GM19240 (cell line): ENCODE data around the gene SEC14L2.
"Not testable (repeated sequence)": the region's sequence is repeated elsewhere in the genome, so short reads cannot be mapped to it uniquely, and the experiment has no call there.

Experiments
- DNase-seq: peaks from one replicate; pipeline ENCODE4 v3.0.0; 2011; ENCODE audit warnings: low spot score; ENCODE audit not compliant: insufficient read length

The SEC14L2 gene

GRCh38 chr22:30426388-30427353 is 29.9 kb downstream of the SEC14L2 start:
- DNase-seq: peak; percentile 45

GRCh38 chr22:30427871-30428270 is 31.1 kb downstream of the SEC14L2 start:
- no peak for DNase-seq

GRCh38 chr22:30429887-30430286 is 33.1 kb downstream of the SEC14L2 start:
- no peak for DNase-seq

- DNase-seq: no peak
Measured at GRCh38 chr22:30430933-30431332, 34.1 kb downstream of the SEC14L2 start.

- DNase-seq: no peak
Measured at GRCh38 chr22:30432096-30432495, 35.3 kb downstream of the SEC14L2 start.

- DNase-seq: no peak
Measured at GRCh38 chr22:30432520-30432919, 35.7 kb downstream of the SEC14L2 start.

- no peak for DNase-seq
Measured at GRCh38 chr22:30433227-30433626, 36.4 kb downstream of the SEC14L2 start.

- DNase-seq: no peak
Measured at GRCh38 chr22:30433773-30434172, 37.0 kb downstream of the SEC14L2 start.

- DNase-seq: no peak
Measured at GRCh38 chr22:30434843-30435242, 38.0 kb downstream of the SEC14L2 start.

GRCh38 chr22:30435674-30436126 is 38.9 kb downstream of the SEC14L2 start:
- peak; percentile 25 for DNase-seq

DNA sequence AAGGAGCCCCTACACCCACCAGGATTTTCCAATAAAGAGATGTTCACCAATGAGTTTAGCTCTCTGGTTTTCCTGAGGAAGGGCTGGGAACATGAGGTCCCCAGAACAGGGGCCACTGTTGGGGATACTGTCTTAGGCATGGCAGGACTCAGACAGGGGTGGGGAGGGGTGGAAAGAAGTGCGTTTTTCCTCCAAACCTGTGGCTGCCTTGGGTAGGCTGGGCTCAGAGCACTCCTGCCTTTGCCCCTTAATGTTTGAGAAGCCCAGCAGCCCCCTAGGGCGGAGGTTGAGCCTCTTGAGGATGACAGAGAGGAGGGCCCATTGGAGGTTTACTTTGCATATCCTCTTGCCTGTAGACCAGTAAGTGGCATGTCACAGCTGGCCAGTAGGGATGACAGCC is 39.4 kb downstream of the SEC14L2 start:
- DNase-seq: no peak

- no peak for DNase-seq
Measured at GRCh38 chr22:30438559-30438958, 41.7 kb downstream of the SEC14L2 start.

DNA sequence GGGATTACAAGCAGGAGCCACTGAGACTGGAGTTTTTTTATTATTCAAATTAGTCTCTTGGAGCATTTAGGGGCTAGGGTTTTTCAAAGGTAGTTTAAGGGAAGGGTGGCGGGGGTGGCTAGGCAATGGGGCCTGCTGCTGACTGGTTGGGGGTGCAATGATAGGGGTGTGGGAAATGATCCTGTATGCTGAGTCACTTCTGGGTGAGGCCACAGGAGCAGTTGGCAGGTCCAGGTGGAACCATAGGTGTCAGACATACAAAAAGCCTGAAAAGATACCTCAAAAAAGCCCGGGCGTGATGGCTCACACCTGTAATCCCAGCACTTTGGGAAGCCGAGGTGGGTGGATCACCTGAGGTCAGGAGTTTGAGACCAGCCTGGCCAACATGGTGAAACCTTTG is 42.4 kb downstream of the SEC14L2 start:
- no peak for DNase-seq

- no peak for DNase-seq
Measured at GRCh38 chr22:30439836-30440235, 43.0 kb downstream of the SEC14L2 start.

DNA sequence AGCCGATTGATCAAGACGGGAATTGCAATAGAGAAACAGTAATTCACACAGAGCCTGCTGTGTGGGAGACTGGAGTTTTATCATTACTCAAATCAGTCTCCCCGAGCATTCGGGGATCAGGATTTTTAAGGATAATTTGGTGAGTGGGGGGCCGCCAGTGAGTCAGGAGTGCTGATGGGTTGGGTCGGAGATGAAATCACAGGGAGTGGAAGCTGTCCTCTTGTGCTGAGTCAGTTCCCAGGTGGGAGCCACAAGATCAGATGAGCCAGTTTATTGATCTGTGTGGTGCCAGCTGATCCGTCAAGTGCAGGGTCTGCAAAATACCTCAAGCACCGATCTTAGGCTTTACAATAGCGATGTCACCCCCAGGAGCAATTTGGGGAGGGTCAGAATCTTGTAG is 44.3 kb downstream of the SEC14L2 start:
- no peak for DNase-seq

DNA sequence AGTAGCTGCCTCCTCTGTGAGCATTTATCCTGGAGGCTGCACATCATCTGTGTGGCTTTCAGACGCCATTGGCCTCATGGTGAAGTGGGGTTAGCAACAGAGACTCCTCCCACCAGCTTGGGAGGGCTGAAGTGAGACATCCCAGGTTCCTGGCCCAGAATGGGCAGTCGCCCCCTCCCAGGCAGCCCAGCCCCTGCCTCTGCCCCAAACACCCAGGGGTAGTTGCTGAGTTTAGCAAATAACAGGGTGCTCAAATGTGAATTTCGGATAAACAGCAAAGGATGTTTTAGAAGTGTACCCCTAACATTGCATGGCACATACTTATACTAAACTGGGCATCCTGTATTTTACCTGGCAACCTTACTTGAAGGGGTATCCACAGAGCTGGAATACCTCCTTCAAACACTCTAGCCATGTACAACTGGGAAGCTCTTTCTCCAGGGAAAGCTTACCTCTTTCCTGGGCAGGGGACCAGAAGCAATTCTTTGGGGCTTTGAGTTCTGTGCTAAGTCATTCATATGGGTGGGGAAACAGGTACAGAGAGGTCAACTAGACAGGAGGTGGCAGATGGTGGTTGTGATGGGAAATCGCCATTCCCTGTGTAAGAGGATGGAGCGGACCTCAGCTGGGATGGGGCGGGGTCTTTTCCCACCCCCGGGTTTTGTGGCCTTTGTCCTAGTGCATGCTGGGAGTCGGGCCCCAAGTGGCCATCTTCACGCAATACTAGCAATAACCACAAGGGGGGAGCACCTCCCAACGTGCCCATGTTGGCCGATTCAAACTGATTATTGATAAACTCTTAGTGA is 48.0 kb downstream of the SEC14L2 start:
- DNase-seq: peak; percentile 72

- no peak for DNase-seq
Measured at GRCh38 chr22:30445438-30446145, 48.8 kb downstream of the SEC14L2 start.

- DNase-seq: no peak
Measured at GRCh38 chr22:30447656-30448055, 50.8 kb downstream of the SEC14L2 start.

GRCh38 chr22:30451488-30451887 is 54.7 kb downstream of the SEC14L2 start:
- DNase-seq: not testable (repeated sequence)

DNA sequence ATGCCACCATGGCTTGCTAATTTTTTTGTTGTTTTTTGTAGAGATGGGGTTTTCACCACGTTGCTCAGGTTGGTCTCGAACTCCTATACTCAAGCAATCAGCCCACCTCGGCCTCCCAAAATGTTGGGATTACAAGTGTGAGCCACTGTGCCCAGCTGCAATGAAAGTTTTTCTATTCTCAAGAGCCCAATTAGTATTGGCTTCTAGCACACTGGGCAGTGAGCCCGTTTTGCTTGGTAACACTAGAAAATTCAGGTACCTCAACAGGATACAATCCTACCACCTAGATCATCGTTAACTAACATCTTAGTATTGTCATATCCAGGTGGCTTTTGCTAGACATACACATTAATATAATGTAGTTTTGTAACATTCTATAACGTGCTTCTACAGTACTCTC is 56.0 kb downstream of the SEC14L2 start:
- DNase-seq: no peak

DNA sequence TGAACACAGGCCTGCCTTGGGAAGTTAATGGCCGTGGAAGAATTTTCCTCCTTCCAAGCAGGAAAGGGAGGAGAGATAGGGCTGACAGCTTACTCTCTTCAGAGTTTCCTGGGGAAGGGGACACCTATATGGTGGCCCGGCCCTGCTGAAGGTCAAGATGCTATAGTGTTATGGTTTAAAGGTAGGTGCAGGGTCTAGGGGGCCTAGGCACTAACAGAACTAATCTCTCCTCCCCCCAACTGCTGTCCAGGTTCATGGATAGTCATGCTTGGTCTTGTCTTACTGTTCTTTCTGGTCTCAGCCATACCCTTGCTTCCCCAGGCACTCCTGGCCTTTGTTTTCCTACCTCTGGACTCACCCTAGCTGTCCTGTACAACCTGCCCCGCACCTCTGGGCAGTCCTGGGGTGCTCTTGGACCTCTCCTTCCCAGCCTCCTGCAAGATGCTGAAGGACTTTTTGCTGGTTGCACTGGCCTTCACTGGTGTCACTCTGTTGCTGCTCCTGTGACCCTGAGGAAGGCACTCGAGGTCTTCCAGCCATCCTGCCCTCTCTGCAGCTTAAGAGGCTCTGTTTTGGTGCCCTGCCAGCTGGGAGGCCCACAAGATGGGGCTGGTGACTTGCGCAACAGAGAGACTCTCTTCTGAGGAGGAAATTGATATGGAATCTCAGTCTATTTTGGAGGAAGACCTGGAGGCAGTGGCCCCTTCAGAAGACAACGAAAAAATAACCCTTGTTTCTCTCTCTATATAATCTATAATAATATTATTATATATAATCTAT is 57.1 kb downstream of the SEC14L2 start:
- DNase-seq: no peak
